NCI-H1048 (cell line): Measurements from ENCODE around the gene FARS2.

Source experiments
- DNase-seq: peaks from one replicate; lab custom pipeline; 2025; lab: John Stamatoyannopoulos, UW

The FARS2 gene

DNA sequence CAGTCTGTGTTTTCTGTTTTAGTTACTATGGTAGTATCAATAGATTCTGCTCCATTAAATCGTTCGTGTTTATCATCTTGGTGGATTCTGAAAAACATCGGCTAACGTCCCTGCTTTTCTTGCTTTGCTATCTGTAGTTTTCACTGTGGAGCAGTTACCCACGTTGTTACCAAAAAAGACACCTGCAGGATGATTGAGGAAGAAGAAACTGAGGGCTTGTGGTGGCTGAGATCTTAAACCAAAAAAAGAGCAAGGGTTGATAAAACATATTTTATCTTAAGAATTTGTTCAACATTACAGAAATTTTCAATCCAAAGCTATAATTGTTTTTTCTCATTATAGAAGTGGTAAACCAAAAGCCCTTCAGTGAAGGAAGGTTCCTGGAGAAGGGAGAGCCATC lies 166.3 kb downstream of the FARS2 start:
- DNase-seq = no peak

DNA sequence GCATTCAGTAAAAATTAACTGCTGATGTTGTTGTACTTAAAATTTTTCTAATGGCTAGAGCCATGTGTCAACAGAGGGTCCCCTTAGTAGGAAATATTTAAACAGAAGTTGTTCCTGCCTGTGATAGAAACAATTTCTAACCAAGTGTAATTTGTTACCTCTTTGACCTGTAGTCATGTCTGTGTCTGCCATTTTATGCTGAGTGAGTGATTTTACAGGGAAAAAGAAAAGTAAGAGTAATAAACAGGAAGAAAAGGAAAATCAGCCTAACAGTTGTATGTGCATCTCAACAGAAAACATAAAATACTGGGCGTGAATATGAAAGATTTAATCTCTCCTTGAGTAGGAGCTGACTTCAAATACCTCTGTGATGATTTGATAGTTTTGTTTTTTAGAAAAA lies 172.0 kb downstream of the FARS2 start:
- no peak for DNase-seq

DNA sequence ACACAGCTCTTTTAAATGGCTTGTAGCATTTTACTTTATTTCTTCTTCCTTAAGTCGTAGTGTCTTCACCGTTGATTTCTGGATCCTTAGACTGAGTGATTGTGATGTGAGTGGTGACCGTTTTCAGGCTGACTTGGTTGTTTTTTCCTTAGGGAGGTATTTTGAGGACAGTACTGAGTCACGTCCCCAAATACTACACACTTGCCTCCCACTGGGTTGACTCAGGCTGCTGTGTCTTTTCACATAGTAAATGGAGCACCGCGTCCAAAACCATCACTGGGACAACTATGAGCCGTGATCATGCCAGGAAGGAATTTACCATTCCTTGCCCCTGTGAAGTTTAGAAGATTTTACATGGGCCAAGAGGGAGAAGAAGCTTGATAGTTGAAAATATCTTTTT lies 174.1 kb downstream of the FARS2 start:
- no peak for DNase-seq

DNA sequence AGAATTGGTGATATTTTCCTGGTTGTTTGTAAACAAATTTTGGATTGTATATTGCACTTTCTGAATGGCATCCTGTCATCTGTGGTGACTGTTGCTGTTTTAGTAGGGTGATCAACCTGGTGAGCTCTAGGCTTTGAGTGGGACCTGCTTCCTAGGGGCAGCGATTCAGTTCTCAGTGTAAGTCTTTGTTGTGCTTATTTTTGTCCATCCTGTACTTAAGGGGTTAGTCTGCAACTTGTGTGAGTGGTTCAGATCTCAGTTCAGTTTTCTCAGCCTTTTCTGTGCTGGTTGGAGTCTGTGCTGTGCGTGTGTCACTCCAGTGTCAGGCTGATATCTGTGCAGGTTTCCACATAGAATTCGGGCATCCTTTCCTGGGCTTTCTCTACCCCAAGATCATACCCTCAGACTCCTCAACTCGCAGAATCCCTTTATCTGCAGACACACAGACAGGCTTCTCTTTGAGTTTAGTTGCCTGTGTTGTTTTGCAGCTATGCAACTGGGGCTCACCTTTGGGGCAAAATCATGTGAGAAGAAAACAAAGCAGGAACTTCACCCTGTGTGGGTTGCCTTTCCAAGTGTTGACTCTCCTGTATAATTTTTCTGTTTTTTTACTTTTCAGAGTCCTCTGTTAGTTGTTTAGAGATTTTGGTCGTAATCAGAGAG lies 177.7 kb downstream of the FARS2 start:
- DNase-seq = no peak

DNA sequence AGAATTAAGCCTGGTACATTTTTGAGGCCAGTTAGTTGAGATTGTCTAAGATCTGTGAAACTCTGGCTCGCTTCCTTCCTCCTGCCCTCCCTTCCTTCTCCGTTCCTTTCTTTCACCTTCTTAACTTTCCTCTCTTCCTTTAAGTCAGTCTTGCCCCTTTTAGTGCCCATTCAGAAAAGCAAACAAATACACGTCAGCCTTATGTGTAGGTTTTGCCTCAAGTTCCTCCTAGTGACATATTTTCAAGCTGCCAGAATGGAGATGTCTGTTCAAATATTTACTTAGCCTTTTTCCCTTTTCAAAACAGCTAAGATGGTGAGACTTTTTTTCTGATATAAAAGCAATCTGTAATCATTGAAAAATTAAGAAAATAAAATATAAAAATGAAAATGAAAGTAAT lies 178.4 kb downstream of the FARS2 start:
- no peak for DNase-seq

DNA sequence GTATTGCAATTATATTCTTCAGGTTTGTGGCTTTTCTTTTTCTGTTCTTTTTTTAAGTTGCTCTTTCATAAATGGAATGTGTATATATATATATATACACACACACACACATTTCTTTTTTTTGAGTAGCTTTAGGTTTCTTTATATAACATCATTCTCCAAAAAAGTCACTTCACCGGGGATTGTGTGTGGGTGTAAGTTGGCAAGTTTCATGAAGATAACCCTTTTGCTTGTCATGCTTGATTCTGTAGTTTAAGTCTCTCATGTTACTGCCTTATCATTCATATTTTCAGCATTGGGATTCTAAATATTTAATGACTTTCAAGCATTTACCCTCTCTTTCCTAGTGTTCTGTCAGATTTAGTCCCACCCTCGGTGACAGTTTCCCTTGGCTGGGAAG lies 181.0 kb downstream of the FARS2 start:
- no peak for DNase-seq

DNA sequence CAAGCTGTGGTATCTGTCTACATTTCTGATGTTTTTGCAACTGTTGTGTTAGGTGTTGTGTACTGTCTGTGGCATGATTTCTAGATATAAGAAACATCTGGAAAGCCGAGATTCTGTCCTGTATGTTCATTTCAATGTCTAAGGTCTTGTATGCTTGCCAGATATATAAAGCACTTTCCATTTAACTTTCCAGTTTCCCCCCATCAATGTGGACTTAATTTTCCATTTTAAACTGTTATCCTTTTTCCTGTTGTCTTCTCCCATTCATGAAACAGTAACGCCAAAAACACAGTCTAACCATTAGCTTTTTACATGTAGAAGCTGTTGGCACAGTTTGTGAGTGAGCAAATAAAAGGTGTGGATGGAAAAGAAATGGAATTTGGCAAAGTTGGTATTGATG lies 181.6 kb downstream of the FARS2 start:
- DNase-seq = no peak

DNA sequence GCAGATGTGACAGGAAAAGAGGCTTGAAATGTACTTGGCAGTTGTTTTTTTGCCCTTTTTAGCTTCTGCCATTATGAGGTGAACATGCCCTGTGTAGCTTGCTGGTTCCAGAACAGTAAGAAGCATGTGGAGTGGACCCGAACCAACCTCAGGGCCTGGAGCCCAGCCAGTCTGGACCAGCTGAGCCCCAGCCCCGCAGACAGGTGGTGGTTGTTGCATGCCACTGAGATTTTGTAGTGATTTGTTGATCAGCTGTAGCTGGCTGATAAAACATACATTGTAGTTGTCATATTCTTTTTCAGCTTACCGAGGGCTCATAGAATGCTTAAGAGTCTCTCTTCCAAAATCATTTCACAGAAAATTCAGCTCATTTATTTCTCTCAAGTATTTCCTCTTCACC lies 182.2 kb downstream of the FARS2 start:
- no peak for DNase-seq

DNA sequence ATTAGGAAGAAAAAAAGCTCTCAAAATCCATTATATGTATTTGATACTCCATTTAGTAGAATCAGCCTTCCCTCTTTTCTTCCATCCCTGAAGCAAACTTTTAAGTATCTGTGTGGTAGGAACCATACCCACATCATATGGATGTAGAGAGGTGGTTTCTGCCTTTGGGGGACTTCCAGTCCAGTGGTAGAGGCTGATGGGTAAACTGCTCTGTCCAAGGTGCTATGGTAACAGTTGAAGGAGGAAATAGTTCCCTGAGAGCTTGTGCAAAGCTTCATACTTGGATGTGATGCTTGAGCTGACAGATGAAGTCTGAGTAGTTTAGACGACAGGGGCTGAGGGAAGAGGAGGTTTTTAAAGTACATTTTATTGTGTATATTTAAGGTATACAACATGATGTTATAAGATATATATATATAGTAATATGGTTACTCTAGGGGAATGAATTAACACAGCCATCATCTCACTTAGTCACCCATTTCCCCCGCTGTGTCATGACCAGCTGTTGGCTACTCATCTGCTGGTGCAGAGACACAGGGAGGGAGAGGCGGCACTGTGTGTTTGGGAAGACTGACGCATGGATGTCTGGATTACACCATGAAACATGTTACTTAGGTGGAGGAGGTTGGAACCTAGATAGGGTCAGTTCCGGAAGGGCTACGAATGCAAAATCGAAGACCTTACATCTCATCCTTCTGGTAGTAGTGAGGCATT lies 185.2 kb downstream of the FARS2 start:
- DNase-seq = no peak

DNA sequence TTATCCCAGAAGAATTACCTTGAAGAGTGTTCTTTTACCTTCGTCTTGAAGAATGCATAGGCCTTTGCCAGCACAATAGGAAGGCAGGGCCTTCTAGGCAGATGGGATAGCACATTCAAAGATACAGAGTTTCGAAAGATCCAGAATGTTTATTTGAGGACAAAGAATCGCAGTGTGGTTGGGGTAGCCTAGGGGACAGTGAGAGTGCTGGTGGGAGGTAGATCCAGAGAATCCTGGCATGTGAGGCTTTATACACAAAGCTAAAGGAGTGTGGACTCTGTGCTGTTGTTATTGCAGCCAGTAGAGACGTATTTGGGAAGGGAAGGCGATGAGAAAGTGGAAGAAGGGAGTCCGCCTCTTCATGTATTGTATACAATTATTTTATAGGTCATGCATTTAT lies 186.6 kb downstream of the FARS2 start:
- DNase-seq = no peak

DNA sequence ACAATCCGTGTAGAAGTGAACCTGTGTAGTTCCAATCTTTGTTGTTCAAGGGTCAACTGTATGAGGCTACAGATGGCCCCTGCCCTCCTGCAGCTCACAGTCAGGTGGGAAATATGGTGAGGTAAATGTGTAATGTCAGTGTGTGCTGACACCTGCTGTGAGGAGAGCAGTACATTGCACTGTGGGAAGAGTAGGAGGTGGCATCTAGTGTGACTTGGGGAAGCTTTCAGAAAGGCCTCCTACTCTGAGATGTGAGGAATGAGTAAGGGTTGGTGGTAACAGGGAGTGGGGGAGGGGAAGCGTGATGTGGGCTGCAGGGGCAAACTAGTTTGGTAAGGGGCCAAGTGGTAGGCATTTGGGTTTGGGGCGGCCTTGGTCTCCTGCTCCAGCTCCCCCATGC lies 188.8 kb downstream of the FARS2 start:
- DNase-seq = no peak

DNA sequence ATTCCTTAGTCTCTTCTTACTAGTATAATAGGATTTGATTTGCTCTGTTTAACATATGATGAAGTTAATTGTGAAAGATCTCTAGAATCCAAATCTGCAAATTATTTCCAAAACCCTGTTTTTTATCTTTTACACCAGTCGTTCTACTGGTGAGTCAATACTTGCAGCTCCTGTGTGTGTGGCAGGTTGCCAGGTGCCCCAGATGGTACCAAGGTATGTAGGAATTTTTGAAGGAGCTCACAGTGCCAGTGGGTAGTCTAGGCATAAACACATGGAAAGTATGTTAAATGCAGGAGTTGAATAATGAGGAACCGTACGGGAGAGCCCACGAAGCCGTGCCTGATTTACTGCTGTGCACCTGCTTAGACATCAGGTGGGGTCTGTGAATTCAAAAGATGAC lies 192.2 kb downstream of the FARS2 start:
- DNase-seq = no peak

DNA sequence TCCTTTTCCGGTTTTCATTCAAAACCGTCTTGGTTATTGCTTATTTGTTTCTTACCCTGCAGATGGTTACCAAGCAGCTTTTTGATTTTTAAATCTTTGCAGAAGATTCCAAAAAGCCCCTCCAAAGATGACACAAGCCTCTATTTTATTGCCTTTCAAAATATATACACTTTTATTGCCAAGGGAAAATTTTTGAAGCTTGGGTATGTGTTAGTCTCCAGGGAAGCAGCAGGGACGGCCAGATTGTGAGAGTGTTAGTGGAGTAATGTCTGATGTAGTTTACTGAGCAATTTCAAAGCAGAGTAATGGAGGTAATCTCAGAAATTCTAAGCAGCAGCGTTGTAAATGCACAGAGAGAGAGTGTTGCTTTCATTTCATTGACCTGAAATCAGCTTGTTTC lies 193.8 kb downstream of the FARS2 start:
- DNase-seq = no peak

DNA sequence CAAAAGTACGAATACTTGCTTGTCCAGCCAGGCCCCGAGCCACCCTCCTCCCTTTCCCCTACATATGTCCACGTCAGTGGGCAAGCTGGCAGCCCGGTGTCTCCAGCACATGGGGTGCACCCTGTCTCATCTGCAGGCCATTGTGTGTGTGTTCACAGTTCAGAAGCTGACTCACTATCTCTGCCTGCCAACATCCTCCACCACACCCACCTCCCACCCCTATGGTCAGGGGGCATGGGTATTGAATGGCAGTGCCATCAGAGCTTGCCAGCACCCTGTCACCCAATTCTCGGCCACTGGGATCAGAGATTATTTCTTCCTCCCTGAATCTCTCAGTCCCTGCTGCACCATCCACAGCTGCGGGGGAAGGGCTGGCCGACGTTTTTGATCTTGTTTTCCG lies 195.7 kb downstream of the FARS2 start:
- no peak for DNase-seq

DNA sequence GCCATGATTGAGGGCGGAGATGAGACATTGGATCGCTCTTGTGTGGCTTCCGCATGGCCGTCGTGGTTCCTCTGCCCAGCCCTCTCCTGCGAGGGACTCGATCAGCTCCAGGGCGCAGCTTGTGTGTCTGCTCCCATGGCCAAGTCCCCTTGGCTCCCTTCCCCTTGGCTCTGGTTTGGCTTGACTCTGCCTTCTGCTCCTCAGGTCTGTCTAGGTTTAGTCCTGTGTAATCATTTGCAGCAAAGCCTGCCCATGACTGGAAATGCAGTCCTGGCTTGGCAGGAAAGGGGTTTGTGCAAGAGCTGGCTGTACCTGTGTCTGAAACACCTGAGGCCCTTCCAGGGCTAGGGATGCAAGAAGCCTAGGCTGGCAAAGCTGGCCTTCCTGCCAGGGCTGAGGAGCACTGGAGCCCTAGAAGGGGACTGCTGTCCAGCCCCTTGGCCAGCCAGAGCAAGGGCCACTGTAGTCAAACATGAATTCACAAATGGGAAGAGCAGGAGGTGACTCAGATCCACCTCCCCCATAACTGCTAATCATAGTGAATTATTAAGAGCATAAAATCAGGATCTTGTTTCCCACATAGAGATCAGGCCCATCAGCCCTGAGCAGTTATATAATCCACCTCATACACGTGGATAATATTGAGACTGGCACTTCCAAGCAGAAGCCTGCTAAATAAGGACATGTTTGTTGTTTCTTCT lies 196.8 kb downstream of the FARS2 start:
- DNase-seq = no peak

DNA sequence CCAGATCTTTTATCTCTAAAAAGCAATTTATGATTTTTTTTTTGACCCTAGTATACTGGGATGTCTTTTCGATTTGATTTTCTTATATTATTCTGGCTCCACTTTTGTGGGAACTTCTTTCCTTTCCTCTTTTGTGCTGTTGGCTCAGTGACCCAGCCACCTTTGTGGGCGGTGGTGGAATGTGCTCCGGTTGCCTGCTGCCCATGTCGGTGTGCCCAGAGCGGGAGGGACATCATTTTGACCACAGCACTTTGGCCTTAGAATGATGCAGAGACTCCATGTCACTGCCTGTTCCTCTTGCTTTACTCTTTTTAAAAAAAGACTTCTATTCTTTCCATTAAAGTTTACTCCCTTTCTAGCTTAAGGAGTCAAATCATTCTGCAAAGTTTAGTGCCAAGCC lies 198.0 kb downstream of the FARS2 start:
- no peak for DNase-seq

DNA sequence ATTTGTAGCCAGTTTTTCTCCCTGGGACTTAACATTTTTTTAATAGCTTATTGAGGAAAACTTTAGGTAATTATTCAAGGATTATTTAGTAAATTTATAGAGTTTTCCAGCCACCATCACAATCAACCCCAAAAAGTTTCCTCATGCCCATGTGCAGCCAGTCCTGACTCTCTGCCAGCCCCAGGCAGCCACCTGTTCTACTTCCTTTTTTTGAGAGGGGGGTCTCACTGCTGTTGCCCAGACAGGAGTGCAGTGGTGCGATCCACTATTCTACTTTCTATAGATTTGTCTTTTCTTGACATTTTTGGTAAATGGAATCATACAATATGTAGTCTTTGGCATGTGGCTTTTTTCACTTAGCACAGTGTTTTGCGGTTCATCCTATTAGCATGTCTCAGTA lies 200.1 kb downstream of the FARS2 start:
- no peak for DNase-seq

DNA sequence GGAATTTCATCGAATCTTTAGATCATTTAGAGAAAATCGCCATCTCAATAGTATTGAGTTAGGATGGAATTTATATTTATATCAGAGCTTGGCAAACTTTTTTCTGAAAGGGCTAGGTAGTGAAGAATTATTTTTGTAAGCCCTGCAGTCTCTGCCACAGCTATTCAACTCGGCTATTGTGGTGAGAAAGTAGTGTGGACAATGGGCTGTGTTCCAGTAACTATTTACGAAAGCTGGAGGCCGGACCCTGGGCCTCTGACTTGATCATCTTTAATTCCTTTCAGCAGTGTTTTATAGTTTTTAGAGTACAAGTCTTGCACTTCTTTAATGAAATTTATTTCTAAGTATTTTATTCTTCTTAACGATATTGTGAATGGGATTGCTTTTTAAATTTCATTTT lies 201.5 kb downstream of the FARS2 start:
- DNase-seq = no peak

DNA sequence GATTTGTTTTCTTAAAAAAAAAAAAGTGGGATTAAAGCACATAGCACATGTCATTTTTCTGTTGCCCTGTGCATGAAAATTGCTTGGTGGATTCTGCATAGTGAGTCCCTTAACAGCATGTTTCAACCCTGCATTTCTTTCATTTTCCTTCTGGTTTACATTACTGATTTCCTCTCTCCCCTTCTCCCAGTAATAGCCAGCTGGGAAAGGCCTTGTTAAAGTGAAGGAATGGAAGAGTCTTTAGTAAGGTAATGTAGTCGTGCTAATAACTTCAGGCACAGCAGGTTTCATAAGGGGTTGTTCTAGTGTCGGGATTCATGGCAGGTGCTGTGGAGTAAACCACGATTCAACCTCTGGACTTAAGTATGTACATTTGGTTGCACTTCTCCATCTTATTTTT lies 202.4 kb downstream of the FARS2 start:
- no peak for DNase-seq

DNA sequence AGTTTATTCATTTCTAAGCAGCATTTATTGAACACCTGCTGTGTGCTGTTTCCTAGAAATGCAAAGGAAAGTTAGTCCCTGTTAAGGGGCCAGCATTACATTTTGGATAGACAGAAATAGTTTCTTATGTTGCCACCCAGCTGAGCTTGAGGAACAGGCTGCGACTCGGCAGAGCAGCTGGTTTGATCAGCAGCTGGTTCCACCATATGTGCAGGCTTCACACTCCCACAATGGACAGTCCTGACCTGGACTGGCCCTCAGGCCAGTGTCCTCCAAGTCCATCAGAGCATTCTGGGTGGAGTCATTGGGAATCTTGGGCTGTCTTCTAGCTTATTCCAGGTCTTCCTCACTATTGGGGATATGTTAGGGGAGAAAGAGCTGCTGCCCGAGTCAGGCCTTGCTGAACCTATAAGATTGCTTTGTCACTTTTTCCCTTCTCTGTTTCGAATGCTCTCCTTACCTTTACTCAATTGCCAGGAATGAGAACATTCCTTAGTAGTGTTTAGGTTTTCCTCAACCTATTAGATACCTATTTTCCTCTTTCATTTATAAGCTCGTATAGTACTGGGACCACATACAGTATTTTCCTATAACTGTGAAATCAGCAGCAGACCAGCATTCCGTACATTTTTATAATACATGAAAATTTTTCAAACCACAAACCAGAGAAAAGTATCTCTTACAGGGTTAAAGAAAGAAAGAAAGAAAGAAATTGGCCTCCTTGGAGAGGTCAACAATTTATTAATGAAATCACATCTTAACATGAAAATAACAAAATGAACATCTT lies 203.0 kb downstream of the FARS2 start:
- DNase-seq = no peak

DNA sequence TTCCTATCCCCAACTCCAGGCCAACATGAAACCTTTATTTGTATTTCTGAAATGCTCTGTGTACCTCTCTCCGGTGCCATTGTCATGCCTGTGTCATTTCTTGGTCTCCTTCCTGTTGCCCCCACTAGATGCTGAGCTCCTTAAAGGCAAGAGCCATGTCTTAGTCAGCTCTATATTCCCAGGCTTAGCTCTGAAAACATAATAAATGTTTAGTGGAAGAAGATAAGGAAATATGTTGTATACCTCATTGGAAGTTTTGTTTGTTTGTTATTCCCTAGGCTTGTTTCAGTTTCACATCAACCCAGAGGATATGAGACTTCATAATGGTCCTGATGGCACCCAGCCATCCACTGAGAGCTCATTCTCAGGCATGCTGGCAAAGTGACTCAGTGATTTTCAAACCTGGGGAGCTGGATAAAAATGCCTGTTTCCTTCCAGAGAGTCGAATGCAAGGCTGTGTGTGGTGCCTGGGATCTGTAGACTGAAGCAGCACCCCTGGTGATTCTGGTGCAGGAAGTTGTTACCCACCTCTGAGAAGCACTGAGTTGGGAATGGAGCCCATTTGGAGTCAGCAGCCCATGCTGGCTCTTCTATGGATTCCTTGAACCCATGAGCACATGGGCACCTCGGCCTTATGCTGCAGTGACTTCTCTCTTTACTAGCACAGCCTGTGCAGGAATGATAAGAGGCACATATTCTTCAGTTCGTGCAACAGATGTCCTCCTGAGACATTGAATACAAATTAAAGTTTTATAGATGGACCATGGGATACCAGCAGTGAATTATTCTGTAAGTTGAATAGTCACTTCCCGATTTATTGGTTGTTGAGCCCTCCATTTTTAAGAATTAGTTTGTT lies 205.2 kb downstream of the FARS2 start:
- no peak for DNase-seq

DNA sequence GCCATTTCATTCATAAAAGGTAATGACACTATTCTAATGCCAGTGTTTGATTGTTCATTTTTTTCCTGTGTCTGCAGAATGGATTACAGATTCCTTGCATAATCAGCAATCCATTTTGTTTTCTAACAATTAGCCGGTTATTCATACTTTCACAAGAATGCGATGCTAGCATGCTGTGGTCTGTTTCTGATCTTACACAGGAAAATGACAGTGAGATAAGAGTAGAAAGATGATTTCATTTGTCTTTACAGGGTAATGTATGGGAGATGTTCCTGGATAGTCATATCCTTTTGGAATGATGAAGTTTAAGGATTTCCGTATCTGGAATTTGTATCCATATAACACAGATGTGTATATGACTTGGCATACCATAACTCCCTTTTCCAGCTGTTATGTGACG lies 207.3 kb downstream of the FARS2 start:
- no peak for DNase-seq
